LoVo (cell line): ENCODE data around the gene FRMD1.

ENCODE experiments used
- DNase-seq: peaks from one replicate; pipeline ENCODE4 v3.0.0-alpha.2; 2016; ENCODE audit warnings: low spot score

FRMD1 gene

GRCh38 chr6:168110437-168110836 lies 31.4 kb upstream of the FRMD1 start:
- DNase-seq: no peak

GRCh38 chr6:168109171-168109570 lies 30.2 kb upstream of the FRMD1 start:
- DNase-seq: no peak

GRCh38 chr6:168107191-168107983 lies 28.4 kb upstream of the FRMD1 start:
- no peak for DNase-seq

- no peak for DNase-seq
Measured at GRCh38 chr6:168106633-168107005, 27.6 kb upstream of the FRMD1 start.

- no peak for DNase-seq
Measured at GRCh38 chr6:168105813-168106632, 27.0 kb upstream of the FRMD1 start.

- no peak for DNase-seq
Measured at GRCh38 chr6:168104636-168105035, 25.6 kb upstream of the FRMD1 start.

- DNase-seq: no peak
Measured at GRCh38 chr6:168103050-168103830, 24.2 kb upstream of the FRMD1 start.

GRCh38 chr6:168102315-168102985 lies 23.4 kb upstream of the FRMD1 start:
- DNase-seq: no peak

GRCh38 chr6:168101590-168102314 lies 22.7 kb upstream of the FRMD1 start:
- DNase-seq: no peak

- DNase-seq: no peak
Measured at GRCh38 chr6:168100803-168101589, 22.0 kb upstream of the FRMD1 start.

GRCh38 chr6:168100011-168100802 lies 21.2 kb upstream of the FRMD1 start:
- no peak for DNase-seq

GRCh38 chr6:168099201-168100010 lies 20.4 kb upstream of the FRMD1 start:
- DNase-seq: no peak

GRCh38 chr6:168098431-168098861 lies 19.4 kb upstream of the FRMD1 start:
- no peak for DNase-seq

GRCh38 chr6:168097621-168098430 lies 18.8 kb upstream of the FRMD1 start:
- no peak for DNase-seq

GRCh38 chr6:168097221-168097620 lies 18.2 kb upstream of the FRMD1 start:
- no peak for DNase-seq

GRCh38 chr6:168096271-168096764 lies 17.3 kb upstream of the FRMD1 start:
- no peak for DNase-seq

GRCh38 chr6:168095716-168096250 lies 16.8 kb upstream of the FRMD1 start:
- DNase-seq: no peak
